Anterior cingulate cortex (tissue), 58 donors: ENCODE data around the gene KCNK16.
A peak's percentile ranks its signal among the peaks of the same experiment; 100 is the strongest.

Experiments
- DNase-seq, 58 donors: peaks; one replicate each; lab custom pipeline; 2025; lab: John Stamatoyannopoulos, UW

The KCNK16 gene

GRCh38 chr6:39322306-39322850 is at the start of gene KCNK16:
Gene KCNK16, minus strand, starts transcription at chr6:39322702. Its CDS starts 162 bp downstream, at chr6:39322540.
- no peak for DNase-seq

GRCh38 chr6:39370390-39370789 is 47.9 kb upstream of the KCNK16 start:
- DNase-seq, result no peak

GRCh38 chr6:39369987-39370386 is 47.5 kb upstream of the KCNK16 start:
- DNase-seq, result no peak

- no peak for DNase-seq
These were observed 45.2 kb upstream of the KCNK16 start for GRCh38 chr6:39367700-39368099.

GRCh38 chr6:39366931-39367618 is 44.6 kb upstream of the KCNK16 start:
- DNase-seq, result peak in 51 of 58 donors; percentile 10 to 91 (median 62)

GRCh38 chr6:39365281-39366074 is 43.0 kb upstream of the KCNK16 start:
- no peak for DNase-seq

GRCh38 chr6:39363280-39363679 is 40.8 kb upstream of the KCNK16 start:
- DNase-seq, result no peak

GRCh38 chr6:39362487-39362865 is 40.0 kb upstream of the KCNK16 start:
- peak in 31 of 58 donors; percentile 11 to 66 (median 35) for DNase-seq

GRCh38 chr6:39361657-39362486 is 39.4 kb upstream of the KCNK16 start:
- peak in 54 of 58 donors; percentile 23 to 84 (median 60) for DNase-seq

GRCh38 chr6:39360378-39360777 is 37.9 kb upstream of the KCNK16 start:
- DNase-seq, result no peak

GRCh38 chr6:39357998-39358686 is 35.6 kb upstream of the KCNK16 start:
- DNase-seq, result no peak

GRCh38 chr6:39353698-39354315 is 31.3 kb upstream of the KCNK16 start:
- DNase-seq, result peak in 1 of 58 donors; percentile 21

GRCh38 chr6:39350723-39351505 is 28.4 kb upstream of the KCNK16 start:
- DNase-seq, result no peak

- no peak for DNase-seq
These were observed 26.2 kb upstream of the KCNK16 start for GRCh38 chr6:39348740-39349139.

- peak in 55 of 58 donors; percentile 6 to 84 (median 43) for DNase-seq
These were observed 25.5 kb upstream of the KCNK16 start for GRCh38 chr6:39347906-39348585.

- no peak for DNase-seq
These were observed 24.7 kb upstream of the KCNK16 start for GRCh38 chr6:39347206-39347605.

GRCh38 chr6:39344821-39345280 is 22.3 kb upstream of the KCNK16 start:
- DNase-seq, result no peak

GRCh38 chr6:39343396-39343870 is 20.9 kb upstream of the KCNK16 start:
- DNase-seq, result no peak
